GM12865 (cell line): ENCODE data around the gene GPX1.

Source experiments
- DNase-seq: peaks from one replicate; pipeline ENCODE4 v3.0.0; 2010; ENCODE audit warnings: low read depth
- H3K4me3 ChIP-seq: 2 replicates; pipeline ENCODE4 v1.5.1; 2011; ENCODE audit warnings: mild to moderate bottlenecking, low read depth, low read length, control low read depth
- TF ChIP-seq, protein P1 (sequence below): IDR thresholded peaks from 2 replicates; pipeline ENCODE4 v1.5.1; 2011; ENCODE audit warnings: low read length, control low read depth, low read depth, inconsistent platforms; ENCODE audit not compliant: insufficient read depth; ENCODE audit errors: missing control alignments

GPX1 gene

DNA sequence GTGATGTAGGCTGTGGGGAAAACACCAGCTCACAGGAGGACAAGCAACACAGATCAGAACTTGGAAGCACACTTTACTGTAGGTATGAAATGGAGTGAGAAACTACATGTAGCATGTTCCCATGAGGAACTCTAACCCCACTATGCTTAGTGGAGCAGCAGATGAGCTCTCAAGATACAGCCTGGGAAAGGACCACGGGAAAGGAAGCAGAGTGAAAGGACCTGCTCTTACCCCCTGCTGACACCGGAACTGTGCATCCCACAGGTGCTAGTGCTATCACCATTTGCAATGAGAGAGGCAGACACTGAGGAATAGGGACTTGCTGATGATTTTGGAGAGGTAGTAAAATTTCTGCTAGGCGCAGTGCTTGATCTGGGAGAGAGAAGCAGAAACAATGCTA lies 46.9 kb downstream of the GPX1 start:
- no peak overlapping the region for H3K4me3 ChIP-seq
- TF ChIP-seq, protein P1, sequence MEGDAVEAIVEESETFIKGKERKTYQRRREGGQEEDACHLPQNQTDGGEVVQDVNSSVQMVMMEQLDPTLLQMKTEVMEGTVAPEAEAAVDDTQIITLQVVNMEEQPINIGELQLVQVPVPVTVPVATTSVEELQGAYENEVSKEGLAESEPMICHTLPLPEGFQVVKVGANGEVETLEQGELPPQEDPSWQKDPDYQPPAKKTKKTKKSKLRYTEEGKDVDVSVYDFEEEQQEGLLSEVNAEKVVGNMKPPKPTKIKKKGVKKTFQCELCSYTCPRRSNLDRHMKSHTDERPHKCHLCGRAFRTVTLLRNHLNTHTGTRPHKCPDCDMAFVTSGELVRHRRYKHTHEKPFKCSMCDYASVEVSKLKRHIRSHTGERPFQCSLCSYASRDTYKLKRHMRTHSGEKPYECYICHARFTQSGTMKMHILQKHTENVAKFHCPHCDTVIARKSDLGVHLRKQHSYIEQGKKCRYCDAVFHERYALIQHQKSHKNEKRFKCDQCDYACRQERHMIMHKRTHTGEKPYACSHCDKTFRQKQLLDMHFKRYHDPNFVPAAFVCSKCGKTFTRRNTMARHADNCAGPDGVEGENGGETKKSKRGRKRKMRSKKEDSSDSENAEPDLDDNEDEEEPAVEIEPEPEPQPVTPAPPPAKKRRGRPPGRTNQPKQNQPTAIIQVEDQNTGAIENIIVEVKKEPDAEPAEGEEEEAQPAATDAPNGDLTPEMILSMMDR = no peak
- peak; percentile 78 for DNase-seq

DNA sequence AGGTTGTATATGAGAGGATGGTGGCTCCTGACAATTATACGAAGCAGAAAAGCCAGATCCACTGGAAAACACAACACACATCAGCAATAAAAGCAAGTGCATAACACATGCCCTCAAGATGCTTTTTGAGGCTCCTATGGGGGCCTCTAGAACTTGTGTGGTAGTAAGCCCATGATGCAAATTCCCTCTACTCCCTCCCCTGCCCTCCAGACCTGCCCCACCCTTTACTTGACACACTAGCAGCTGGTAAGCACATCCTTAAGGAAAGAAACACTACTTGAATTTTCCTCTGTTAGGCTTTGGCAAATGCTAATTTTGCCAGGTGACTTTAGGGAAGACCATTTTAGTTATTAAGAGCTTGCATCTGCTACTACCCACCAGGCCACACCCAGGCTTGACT lies 47.5 kb downstream of the GPX1 start:
- no peak overlapping the region for H3K4me3 ChIP-seq
- TF ChIP-seq, protein P1 = no peak
- DNase-seq = no peak
